HFF-Myc (cell line): ENCODE measurements around the gene ATP2B2.

Experiments
- DNase-seq: peaks from one replicate; pipeline ENCODE4 v3.0.0-alpha.2; 2011; ENCODE audit warnings: low read depth; ENCODE audit errors: extremely low read depth
- H3K4me3 ChIP-seq: replicated peaks from 2 replicates; pipeline ENCODE4 v1.5.1; 2011; ENCODE audit warnings: low read depth, mild to moderate bottlenecking, control low read depth, low read length
- TF ChIP-seq, protein P1 (sequence below): IDR thresholded peaks from 2 replicates; pipeline ENCODE4 v1.5.1; 2012; ENCODE audit warnings: mild to moderate bottlenecking, low read depth, low read length, control low read depth; ENCODE audit errors: missing control alignments

Gene ATP2B2

DNA sequence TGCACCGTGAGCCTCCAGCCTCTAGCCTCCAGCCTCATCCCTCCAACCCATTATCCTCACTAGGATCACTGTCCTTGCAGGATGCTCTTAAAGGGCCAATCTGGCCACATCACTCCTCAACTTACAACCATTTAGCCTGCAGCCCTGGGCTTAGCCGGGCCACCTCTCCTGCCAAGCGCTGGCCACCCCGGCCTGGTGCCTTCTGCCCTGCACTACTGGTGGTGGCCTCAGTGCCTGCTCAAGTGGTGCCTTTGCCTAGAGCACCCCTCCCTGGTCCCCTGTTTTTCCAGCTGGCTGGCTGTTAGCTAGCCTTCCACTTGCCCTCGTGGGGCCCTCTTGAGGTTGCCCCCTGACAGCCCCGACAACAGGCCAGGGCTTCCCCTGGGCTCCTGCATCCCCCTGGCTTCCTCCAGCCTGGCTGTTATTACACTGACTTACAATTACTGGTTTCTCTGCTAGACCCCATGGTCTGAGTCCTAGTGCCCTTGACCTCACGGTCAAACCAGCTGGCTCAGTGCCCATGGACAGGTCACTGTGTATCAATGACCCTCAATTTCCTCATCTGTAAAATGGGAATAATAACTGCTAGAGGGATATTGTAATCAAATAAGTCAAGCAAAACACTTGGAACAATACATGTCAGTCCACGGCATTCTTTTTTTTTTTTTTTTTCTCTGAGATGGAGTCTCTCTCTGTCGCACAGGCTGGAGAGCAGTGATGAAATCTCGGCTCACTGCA, 15.5 kb downstream of the ATP2B2 start:
- TF ChIP-seq, protein P1, sequence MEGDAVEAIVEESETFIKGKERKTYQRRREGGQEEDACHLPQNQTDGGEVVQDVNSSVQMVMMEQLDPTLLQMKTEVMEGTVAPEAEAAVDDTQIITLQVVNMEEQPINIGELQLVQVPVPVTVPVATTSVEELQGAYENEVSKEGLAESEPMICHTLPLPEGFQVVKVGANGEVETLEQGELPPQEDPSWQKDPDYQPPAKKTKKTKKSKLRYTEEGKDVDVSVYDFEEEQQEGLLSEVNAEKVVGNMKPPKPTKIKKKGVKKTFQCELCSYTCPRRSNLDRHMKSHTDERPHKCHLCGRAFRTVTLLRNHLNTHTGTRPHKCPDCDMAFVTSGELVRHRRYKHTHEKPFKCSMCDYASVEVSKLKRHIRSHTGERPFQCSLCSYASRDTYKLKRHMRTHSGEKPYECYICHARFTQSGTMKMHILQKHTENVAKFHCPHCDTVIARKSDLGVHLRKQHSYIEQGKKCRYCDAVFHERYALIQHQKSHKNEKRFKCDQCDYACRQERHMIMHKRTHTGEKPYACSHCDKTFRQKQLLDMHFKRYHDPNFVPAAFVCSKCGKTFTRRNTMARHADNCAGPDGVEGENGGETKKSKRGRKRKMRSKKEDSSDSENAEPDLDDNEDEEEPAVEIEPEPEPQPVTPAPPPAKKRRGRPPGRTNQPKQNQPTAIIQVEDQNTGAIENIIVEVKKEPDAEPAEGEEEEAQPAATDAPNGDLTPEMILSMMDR = no peak
- no peak overlapping the region for H3K4me3 ChIP-seq
- no peak for DNase-seq

DNA sequence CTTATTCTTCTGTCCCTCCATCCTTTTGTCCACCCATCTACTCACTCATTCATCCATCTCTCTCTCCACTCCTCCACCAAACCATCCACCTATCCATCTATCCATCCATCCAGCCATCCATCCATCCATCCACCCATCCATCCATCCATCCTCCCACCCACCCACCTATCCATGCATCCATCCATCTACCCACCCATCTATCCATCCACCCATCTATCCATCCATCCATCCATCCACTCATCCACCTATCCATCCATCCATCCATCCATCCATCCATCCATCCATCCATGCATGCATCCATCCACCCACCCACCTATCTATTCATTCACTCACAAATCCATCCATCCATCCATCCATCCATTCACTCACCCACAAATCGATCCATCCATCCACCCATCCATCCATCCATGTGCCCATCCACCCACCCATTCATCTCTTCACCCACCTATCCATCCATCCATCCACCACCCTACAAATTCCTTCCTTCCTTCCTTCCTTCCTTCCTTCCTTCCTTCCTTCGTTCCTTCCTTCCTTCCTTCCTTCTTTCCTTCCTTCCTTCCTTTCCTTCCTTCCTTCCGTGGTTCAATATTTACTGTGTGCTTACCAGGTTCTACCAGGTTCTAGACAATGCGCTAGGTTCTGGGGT, 17.3 kb downstream of the ATP2B2 start:
- no peak for DNase-seq
- TF ChIP-seq, protein P1 = no peak
- no peak overlapping the region for H3K4me3 ChIP-seq

DNA sequence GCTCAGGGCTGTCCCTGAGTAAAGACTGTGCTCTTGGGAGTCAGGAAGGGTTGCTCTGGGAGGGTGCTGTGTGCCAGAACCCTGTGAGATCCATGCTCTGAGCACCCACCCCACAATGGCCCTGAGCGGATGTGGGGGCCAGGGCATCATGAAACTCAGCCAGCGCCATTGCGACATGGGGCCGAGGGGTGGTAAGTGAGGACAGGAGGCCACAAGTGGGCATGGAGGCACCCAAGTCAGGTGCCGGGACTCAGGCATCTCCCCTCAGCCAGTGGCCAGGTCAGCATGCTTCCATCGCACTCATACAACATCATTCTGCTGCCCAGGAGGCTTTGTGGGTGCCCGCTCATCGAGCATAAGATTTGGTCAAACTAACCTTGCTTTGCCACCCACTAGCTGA, 19.6 kb downstream of the ATP2B2 start:
- H3K4me3 ChIP-seq = no peak overlapping the region
- DNase-seq = no peak
- TF ChIP-seq, protein P1 = no peak

DNA sequence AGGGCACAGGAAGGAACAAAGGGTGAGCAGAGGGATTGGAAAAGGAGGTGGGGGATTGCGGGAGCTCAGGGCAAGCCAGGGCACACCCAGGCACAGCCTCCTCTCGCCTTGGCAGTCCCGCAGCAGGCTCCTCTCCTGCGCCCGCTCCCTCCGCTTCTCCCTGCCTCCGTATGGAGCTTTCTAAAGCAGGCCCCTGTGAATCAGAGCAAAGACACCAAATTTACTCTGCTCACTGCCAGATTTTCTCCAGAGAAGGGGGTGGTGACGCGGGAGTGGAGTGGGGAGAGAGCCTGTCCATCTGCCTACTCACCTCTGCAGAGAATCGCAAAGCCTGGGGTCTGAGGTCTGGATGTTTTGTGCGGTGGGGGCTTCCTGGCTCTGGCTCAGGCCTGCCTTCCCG, 20.0 kb downstream of the ATP2B2 start:
- DNase-seq = no peak
- no peak overlapping the region for H3K4me3 ChIP-seq
- TF ChIP-seq, protein P1 = no peak

DNA sequence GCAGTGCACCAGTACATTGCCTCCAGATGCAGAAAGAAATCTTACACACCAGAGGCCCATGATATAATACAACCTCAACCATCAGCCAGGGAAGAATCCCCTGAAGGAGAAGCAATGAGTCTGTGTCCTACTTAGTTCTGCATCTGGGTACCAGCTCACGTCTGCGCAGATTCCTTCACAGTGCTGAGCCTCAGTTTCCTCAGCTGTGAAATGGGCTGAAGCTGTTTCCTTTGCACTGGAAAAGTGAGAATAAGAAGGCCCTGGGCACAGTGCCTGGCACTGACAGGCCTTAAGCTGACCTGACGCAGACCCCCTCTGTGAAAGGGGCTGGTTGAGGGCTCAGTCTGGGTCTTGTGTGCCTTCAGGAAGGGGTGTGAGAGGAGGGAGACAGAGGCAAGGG, 20.7 kb downstream of the ATP2B2 start:
- H3K4me3 ChIP-seq = no peak overlapping the region
- DNase-seq = no peak
- TF ChIP-seq, protein P1 = no peak

DNA sequence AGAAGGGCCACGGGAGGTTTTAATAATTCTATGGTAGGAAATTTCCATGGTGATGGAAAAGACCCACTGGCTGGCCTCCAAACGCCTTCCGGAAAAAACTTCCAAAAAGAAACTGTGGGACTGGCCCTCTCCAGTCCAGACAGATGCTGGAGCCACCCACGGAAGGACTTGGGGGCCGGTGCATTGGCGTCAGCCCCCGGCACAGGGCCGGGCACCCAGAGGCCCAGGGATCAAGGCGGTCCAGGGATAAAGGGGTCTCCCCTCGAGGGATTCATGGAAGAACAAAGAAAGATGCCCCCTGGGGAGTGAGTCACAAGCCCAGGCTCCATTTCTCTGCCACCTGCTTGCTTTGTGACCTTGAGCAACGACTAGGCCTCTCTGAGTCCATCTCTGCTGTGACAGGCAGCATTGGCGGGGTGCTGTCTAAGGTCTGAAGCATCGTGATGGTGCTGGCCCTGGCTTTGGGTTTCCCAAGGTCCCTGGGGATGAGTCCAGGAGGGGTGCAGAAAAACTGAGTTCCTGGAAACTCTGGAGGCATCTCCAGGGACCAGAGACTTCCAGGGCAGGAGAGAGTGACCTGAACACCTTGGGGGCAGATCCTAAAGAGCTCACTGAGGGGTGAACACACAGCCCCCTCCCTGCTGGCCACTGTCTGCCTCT, 21.6 kb downstream of the ATP2B2 start:
- TF ChIP-seq, protein P1 = no peak
- H3K4me3 ChIP-seq = no peak overlapping the region
- no peak for DNase-seq

DNA sequence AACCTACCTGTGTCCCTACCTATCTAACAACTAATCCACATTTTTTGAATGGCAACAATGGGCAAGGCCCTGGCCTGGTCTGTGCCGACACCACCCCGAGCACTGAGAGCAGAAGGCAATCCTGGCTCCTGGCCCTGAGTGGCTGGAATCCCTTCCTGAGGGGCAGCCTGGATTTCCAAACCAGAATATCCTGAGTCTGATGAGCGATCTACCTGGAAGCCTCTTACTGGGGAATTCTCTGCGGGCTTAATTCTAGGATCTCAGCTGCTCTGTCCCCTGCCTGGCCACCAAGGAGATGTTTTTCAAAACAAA, 22.1 kb downstream of the ATP2B2 start:
- no peak overlapping the region for H3K4me3 ChIP-seq
- TF ChIP-seq, protein P1 = no peak
- DNase-seq = no peak
